NCI-H748 treated with DMSO at 0.1 percent for 48 hours (cell line): ENCODE measurements around the gene PGM2L1.
"Not testable (repeated sequence)": the region's sequence is repeated elsewhere in the genome, so short reads cannot be mapped to it uniquely, and the experiment has no call there.

ENCODE experiments used
- DNase-seq: peaks from one replicate; lab custom pipeline; 2025; lab: John Stamatoyannopoulos, UW

The PGM2L1 gene

GRCh38 chr11:74398244-74399159, at the start of gene PGM2L1:
Gene PGM2L1, minus strand, starts transcription at chr11:74398433. Its CDS starts 272 bp downstream, at chr11:74398161.
- peak; percentile 96 for DNase-seq

DNA sequence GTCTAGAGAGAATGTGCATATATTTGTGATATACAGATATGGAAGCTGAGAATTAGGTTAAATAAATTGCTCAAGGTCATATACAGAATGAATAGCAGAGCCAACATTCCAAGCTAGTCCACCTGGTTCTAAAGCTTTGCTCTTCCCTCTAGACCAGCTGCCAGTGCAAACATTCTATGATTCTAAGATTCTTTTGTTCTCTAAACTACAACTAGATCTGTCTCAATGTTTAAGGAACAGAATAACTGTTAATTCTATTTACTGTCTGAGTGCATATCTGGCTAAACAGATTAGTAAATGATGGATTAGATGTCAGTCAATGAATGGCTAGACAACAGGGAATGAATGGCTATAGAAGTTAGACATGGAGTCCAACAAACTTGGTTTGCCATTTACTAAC, 49.5 kb upstream of the PGM2L1 start:
- no peak for DNase-seq

DNA sequence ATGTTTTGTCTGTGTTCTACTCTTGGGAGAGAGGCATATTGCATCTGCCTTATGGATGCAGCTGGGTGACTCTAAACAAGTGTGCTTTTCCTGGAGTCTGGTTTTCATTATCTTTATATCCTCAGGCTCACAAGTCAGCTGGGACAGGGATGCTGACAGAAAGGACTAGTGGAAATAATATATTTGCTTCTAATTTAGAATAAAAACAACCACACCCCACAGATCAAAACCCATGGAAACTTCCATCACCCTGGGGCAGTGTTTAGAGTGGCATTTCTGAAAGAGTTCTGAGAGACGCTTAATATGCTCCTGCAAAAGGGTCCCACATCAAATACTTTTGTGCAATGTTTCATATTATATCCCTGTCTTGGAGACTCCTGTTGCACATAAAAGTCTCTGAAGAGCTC, 48.3 kb upstream of the PGM2L1 start:
- no peak for DNase-seq

DNA sequence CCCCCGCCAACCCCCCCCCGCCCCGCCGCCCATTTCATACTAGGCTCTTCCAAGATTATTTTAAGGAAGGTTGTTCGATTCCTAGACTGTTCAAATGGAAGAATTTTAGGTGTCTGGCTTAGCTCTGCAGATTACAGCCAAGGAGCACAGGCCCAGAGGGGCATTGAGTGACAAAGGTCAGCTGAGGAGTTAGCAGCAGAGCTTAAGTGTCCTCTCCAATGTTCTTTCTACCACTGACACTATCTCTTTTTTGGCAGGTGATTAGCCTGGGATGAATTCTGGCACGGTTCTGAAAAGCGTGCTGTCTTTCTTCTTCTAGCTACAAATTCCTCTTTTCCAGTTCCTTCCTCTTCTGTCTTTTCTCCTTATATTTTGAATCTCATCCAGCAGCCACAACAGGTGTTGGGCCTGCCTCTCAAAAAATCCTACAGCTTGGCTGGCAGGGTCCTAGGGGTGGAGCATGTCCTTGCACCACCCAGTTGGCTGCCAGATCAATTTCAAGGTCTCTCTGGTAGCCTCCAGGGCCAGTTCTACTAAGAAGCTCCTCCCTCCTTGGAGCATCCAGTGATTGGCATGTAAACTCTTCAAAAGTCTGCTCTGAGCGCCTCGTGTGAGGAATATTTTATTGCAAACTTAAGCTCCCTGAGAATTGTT, 46.1 kb upstream of the PGM2L1 start:
- DNase-seq: no peak

DNA sequence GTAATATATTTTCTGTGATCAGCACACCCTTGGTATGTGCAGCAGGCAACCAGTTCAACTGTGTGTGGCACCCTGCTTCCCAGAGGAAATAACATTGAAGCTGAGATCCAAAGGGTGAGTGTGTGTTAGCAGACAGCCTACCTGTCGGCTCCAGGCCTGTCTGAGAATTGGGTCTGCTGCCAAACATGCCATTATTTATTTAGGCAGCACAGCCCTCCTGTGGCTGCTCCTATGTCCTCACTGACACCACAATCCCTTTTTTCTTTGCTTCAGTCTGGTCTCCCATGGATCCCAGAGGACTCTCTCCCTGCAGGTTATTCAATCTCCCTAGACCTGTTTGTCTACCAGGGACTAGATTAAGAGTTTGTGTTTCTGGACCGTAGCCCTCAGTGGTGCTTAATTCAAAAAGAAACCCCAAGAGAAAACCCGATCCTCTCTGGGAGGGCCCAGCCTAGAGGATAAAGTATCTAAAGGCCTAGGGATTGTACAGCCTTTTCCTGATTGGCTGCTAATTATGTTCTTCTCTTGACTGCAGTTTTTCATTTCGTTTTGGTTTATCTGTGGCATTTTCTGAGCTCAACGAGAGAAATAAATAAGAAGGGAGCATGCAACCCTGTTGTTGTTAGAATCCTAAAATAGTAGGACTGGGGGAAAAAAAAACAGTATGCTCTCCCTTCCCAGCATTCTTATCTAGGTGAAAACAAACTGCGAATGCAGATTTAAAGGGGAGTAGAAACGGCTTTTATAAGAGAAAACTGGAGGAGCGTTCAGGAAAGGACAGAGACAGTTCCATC, 45.0 kb upstream of the PGM2L1 start:
- peak; percentile 15 for DNase-seq

- no peak for DNase-seq
Measured at GRCh38 chr11:74442636-74443035, 44.4 kb upstream of the PGM2L1 start.

DNA sequence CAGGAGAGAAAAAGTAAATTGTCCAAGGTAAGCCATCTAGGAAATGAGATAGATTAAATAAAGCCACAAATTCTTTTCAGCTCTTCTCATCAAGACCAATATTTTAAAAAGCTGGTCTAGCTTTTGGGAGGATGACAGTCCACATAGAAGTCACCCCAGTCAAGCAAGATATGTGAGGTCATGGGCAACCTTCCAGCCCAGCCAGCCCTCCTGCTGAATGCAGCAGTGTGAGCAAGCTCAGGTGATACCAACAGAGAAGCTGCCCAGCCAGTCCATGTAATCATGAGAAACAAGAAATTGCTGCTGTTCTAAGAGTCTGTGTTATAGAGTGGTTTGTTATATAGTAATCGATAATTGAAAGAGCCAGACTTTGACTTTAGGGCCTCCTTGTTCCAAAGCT, 40.4 kb upstream of the PGM2L1 start:
- DNase-seq: no peak

- DNase-seq: no peak
Measured at GRCh38 chr11:74437441-74438042, 39.3 kb upstream of the PGM2L1 start.

DNA sequence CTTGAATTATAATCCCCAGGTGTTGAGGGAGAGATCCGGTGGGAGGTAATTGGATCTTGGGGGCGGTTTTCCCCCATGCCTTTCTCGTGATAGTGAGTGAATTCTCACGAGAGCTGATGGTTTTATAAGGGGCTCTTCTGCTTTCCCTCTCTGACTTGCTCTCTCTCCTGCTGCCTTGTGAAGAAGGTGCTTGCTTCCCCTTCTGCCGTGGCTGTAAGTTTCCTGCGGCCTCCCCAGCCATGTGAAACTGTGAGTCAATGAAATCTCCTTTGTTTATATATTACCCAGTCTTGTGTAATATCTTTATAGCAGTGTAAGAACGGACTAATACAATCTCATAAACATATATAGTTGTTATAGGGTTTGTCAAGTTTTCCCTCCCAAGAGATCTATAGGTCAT, 36.3 kb upstream of the PGM2L1 start:
- DNase-seq: no peak

GRCh38 chr11:74429205-74429604, 31.0 kb upstream of the PGM2L1 start:
- DNase-seq: no peak

GRCh38 chr11:74427384-74427886, 29.2 kb upstream of the PGM2L1 start:
- no peak for DNase-seq

GRCh38 chr11:74425100-74425499, 26.9 kb upstream of the PGM2L1 start:
- no peak for DNase-seq

- peak; percentile 46 for DNase-seq
Measured at GRCh38 chr11:74418509-74418895, 20.3 kb upstream of the PGM2L1 start.

DNA sequence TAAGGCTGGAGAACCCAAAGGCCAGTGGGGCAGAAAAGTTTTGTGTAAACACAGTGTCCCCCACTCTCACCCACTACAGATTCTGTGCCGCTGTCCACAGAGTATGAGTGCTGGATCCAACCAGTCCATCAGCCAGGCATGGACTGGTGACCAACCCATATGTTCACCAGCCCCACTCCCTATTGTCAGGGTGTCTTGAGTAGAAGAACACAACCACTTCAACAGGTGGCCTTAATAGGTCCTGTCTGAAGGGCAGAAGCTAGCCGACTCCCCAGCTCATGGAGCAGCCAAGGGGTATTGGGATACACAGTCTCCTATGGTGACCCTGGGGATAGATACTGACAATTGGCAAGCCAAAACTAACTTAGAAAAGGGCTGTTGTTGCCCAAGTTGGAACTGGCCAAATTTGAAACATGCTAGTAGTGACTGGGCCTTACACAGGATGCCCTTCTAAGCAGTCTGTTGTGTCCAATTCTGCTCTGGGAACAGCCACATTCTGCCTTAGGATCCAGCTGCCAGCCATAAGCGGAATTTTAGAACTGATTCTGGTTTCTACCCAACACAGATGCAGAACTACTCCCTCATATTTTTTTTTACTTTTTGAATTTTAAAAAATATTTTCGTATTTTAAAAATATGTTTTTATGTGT, 19.8 kb upstream of the PGM2L1 start:
- no peak for DNase-seq

- peak; percentile 24 for DNase-seq
Measured at GRCh38 chr11:74417379-74417804, 19.2 kb upstream of the PGM2L1 start.

DNA sequence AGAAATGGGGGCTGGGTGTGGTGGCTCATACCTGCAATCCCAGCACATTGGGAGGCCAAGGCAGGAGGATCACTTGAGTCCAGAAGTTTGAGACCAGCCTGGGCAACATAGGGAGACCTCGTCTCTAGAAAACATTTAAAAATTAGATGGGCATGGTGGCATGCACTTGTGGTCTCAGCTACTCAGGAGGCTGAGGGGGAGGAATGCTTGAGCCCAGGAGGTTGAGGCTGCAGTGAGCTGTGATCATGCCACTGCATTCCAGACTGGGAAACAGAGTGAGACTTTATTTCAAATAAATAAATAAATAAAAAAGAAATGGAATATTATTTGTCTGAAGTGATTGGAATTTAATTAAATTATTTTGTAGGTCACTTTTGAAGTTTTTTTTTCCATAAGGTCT, 18.7 kb upstream of the PGM2L1 start:
- not testable (repeated sequence) for DNase-seq

DNA sequence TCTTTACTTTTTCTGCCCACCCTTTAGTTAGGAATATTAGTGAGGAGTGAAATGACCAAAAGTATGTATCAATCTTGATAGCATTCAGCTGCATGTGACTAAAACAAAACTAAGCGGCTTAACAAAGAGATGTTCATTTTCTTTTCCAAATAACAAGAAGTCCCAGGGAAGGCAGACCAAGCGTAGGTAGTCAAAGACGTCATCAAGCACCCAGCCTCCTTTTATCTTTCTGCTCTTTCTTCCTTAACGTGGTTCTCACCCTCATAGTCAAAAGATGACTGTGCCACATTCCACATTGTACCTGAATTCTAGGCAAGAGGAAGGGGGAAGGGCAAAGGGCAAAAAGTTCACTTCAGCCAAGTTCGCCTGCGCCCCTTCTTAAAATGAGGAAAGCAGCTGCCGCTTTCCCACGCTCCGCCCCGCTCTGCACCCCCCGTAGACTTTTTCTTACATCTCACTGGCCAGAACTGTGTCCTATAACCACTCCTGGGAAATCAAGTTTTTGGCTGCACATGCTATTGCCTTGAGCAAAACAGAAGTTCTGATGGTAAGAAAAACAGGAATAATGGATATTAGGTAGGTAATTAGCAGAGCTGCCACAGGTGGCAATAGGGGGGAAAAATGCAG, 14.6 kb upstream of the PGM2L1 start:
- DNase-seq: no peak

DNA sequence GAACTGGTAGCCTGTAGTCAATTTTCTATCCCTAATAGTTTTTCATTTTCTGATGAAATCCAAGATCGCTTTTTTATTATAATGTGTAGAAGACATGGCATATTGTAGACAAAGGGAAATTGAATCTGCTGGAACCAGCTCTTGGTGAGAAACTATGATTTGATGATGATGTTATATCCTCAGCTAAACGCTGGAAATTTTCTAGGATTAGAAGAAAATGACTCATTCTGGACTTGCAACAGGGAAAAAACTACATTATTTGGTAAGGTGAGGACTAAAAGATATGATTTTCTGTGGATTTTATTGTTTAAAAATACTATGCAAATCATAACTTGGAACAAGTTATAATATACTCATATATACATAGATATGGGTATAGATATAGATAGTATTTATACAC, 14.1 kb upstream of the PGM2L1 start:
- no peak for DNase-seq

DNA sequence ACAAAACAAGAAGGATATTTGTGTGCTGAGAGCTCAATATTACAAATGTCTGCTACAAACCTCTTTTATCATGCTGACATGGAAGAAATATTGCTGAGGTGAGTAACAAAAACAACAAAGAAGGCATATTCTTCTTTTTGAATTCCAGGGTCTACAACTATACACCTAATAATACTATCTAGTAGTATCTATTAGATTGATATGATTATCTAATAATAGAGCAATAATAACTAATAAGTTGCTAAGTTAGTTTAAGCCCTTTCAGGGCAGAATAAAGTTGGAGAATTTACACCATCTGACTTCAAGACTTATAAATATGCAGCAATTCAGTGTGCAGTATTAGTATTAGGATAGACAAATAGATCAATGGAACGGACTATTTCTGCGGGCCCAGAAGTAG, 11.4 kb upstream of the PGM2L1 start:
- no peak for DNase-seq

- no peak for DNase-seq
Measured at GRCh38 chr11:74403607-74404321, 5.5 kb upstream of the PGM2L1 start.
